Hematopoietic multipotent progenitor cell treated with erythropoietin and hydrocortisone succinate and interleukin-3 and kit ligand, for 17 days (in vitro differentiated cells): ENCODE results near the gene FRMD8.
"Not testable (repeated sequence)": the region's sequence is repeated elsewhere in the genome, so short reads cannot be mapped to it uniquely, and the experiment has no call there.

ENCODE experiments used
- DNase-seq: peaks from one replicate; pipeline ENCODE4 v3.0.0-alpha.2; 2015; ENCODE audit warnings: low spot score

The FRMD8 gene

DNA sequence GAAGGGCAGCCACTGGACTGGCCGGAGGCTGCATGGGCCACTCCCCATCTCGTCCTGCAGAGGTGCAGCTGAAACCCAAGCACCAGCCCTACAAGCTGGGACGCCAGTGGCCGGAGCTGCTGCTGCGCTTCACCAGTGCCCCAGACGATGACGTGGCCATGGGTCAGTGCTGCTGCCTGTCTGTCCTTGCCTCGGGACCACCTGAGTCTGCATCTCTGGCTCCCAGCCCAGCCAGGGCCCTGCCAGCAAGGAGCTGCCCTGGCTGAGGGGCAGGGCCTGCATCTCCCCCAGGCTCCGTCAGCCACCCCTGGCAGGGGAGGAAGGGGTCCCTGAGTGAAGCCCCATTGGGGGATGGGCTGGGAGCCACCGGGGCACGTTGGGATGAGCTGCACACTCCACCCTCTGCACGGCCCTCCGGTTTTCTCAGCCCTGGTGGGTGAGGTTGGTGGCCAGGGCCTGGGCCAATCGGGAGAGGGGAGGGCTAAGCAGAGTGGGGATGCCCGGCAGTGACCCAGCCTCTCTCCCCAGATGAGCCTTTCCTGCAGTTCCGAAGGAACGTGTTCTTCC is 7.2 kb downstream of the FRMD8 start:
- DNase-seq = no peak

DNA sequence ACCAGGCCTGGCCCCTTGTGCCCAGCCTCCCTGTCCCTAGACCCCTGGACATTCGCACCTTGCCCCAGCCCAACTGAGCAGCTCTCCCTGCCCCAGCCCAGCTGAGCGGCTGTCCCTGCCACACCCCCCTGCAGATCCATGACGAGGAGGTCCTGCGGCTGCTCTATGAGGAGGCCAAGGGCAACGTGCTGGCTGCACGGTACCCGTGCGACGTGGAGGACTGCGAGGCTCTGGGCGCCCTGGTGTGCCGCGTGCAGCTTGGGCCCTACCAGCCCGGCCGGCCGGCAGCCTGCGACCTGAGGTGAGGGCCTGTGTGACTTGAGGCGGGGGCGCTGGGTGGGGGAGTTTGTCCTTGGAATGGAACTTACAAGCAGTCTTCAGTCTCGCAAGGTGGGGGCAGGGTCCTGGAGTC is 7.7 kb downstream of the FRMD8 start:
- DNase-seq = no peak

DNA sequence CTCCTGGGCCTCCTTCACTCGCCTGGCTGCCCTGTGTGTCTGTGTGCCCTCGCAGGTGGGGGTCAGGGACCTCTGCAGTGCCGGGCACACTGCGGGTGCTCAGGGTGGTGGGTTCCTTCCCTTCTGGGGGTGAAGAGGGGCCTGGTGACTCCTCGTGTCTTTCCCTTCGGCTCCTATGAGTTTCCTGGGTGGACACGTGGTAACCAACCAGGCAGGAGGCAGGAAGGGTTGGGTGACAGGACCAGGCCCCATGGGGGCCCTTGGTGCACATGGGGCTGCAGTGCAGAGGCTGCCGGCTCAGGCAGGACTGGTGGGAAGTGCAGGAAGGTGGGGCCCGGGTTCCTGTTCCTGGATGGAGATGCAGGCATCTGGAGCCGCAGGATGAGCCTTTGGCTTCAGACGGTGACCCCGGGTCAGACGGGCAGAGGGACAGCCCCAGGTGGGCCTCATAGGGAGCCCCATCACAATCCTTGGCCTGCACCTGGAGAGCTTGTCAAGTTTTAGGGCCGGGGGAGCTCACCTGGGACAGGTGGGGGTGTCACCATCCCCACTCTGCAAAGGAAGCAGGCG is 9.6 kb downstream of the FRMD8 start:
- no peak for DNase-seq

DNA sequence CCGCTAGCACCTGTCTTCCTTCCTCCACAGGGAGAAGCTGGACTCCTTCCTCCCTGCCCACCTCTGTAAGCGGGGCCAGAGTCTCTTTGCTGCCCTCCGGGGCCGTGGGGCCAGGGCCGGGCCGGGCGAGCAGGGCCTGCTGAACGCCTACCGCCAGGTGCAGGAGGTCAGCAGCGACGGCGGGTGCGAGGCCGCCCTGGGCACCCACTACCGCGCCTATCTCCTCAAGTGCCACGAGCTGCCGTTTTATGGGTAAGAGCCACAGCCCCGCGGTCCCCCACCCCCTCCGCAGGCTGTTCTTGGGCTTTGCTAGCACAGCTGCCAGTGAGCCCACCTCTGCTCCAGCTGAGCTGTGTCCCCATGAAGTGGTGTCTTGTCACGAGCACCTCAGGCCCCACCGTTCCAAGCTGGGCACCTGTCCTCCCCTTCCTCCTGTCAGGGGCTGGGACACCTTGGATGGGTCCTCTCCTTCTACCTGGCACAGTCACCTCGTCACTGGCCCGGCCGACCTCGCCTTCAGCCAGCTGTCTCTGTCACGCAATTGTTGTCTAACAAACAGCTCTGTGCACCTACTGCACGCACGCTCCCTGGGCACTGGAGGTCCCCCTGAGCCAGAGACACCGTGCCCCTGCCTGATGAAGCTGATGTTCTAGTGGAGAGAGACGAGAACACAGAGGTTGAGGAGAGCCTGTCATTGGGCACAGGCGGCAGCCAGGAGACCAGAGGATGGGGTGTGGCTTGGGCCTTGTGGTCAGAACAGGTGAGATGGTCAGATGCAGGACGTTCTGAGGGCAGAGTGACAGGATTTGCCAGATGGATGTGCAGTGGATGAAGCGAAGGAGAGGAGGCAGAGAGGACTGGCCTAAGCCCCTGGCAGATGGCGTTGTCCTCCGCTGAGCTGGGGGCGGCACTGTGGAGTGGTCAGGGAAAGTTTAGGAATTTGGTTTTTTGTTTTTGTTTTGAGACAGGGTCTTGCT is 10.6 kb downstream of the FRMD8 start:
- DNase-seq = no peak

DNA sequence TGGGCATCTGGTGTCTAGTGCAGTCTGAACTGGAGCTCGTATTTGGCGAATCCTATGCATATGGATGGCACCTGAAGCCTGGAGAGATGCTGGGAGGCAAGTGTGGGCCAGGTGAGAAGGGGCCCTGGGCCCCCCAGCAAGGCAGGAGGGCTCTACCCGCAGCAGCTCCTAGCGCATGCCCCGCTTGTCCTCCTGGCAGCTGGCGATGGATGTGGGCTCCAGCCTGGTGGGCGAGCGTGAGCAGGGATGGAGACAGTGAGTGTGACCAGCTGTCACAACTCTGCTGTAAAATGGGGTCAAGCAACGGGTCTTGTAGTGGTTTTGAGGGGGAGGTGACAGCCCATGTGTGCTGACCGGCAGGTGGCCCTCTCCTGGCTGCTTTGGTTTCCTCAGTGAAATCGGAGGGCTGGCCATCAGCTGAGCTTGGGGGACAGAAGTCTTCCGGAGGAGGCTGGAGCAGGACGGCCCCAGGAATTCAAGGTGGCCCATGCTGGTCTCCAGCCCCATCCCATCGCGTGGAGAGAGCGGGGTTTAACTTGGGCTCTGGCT is 12.0 kb downstream of the FRMD8 start:
- no peak for DNase-seq

DNA sequence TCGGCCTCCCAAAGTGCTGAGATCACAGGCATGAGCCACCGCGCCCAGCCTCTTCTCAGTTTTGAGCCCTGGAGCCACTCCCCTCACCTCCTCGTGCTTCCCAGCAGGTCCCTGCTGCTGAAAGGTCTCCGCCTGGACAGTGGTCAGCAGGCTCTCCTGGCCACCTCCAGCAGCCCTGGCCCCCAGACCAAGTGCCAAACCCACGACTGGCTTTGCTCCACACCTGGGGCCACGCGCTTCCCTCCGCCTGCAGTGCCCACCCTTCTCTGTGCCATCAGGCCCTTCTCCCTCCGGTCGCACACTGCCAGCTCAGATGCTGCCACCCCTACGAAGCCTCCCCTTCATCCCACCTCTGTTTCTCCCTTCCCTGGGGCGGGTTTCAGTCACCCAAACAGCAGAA is 12.8 kb downstream of the FRMD8 start:
- DNase-seq = no peak

DNA sequence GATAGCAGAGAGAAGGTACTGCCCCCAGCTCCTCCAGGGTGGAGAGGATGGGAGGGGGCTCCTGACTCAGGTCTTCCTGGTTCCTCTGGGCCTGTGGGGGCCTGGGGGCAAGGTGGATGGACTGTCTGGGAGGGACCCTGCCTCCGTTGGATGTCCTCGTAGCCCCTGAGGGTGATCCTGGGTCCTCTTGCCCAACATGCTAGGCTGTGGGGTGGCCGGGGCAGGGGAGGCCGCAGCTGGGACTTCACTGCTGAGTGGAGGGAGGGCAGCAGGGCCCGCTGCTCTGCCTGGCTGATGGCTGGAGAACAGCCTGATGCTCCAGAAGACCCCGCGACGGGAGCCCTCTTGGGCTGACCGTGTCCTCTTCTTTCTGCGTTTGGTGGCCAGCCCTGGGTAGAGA is 13.4 kb downstream of the FRMD8 start:
- DNase-seq = no peak

DNA sequence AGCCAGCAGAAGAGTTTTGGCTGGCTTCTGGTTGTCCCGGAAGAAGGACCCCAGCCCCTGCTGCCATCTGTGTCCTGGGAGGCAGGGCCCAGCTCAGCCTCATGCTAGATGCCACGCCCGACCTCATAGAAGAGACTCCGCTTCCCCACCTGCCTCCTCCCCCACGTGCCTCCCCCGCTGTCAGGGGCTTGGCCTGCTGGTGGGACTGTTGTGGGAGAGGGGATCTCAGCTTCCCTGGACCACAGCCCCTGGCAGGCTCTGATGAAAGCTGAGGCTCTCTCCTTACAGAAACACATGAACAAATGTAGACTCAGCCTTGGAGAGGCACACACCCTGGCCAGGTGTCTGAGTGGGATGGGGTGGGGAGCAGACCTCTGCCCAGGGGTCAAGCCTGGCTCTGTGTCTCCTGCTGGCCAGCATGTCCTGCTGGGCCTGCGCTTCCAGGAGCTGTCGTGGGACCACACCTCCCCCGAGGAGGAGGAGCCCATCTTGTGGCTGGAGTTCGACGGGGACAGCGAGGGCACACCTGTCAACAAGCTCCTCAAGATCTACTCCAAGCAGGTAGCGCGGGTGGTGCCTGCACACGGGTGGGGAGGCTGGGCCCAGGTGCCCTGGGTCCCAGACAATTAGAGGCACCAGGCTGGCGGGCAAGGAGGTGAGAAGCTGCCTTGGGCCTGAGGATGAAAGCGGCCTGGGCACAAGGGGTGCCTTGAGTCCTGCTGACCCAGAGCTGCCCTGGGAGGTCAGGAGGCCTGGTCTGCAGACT is 14.1 kb downstream of the FRMD8 start:
- no peak for DNase-seq

DNA sequence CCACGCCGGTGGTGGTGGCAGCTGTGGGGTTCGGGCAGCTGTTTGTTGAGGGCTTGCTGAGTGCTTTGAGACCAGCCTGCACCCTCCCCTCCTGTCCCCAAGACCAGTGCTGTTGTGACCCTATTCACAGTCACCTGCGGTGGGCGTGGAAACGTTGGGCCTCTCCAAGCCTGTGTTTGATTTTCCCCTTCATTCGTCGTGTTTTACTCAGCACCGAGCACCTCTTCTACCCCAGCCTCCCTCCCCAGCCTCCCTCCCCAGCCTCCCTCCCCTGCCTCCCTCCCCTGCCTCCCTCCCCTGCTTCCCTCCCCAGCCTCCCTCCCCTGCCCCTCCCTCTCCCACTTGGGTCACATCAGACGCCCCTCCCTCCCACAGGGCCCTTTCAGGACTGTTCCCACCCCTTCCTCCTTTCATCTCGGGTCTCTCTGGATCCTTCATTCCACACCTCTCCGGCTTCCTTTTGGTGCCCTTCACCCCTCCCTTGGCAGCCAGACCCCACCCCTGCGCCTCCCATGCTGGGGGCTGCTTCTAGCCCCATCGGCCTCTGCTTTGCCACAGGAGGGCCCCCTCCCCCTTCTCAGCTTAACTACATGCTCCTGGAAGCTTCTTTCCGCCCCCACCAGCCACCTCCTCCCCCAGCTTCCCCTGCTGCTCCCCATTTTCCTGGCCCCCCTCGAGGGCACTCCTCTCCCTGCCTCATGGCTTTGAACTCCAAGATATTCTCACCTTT is 14.8 kb downstream of the FRMD8 start:
- no peak for DNase-seq

DNA sequence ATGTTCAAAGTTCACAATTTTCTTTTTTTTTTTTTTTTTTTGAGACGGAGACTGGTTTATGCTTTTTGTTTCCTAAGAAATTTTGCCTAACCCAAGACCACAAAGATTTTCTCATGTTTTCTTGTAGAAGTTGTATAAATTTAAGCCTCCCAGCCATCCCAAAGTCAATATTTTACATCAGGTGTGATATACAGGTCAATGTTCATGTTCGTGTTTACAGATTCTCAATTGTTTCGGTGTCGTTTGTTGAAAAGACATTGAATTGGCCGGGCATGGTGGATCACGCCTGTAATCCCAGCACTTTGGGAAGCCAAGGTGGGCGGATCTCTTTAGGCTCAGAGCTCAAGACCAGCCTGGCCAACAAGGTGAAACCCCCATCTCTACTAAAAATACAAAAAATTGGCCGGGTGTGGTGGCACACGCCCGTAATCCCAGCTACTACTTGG is 15.4 kb downstream of the FRMD8 start:
- DNase-seq = no peak

DNA sequence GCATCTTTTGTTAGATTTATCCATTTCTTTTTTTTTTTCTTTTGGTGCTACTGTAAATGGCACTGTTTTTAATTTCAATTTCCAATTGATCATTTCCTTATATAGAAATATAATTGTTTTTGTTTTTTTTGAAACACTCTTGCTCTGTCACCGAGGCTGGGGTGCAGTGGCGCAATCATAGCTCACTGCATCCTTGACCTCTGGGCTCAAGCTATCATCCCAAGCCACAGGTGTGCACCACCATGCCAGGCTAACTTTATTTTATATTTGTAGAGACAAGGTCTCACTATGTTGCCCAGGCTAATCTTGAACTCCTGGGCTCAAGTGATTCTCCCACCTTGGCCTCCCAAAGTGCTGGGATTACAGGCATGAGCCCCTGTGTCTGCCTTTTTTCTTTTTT is 16.4 kb downstream of the FRMD8 start:
- no peak for DNase-seq

DNA sequence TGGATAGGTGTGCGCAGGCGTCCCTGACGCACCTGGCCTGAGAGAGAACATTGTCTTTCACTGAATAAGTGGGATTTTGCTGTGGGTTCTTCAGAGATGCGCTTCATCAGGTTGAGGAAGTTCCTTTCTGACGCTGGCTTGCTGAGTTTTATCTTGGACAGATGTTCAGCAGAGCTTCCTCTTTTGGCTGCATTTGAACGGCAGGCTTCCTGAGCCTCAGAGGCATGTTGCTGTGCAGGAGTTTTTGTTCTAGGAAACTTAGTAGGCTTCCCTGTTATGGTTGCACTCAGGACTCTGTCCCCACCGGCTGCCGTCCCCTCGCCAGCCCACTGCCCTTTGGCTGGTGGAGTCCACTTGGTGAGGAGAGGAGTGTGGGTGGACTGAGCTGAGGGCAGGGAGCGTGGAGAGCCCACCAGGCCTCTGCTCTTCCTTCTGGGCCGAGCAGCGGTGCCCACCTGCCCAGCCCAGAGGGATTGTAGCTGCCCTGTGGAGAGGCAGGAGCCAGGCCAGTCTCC is 17.2 kb downstream of the FRMD8 start:
- no peak for DNase-seq

DNA sequence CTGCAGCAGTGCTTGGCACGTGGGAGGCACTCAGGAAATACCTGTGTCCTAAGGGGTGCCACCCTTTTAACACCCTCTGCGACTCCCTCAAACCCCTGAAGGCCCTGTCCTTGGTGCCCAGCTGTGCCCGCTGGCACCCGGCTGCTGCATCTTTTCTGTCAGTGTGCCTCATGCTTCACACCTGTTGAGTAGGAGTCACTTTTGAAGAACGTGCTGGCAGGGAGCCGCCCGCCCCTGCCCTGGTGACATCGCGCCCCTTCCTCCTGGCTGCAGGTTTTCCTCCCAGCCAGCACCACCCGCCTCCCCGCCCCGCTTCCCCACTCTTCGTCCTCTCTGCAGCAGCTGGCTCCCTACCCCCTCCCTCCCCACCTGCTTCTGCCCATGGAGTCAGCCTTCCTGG is 17.8 kb downstream of the FRMD8 start:
- no peak for DNase-seq

DNA sequence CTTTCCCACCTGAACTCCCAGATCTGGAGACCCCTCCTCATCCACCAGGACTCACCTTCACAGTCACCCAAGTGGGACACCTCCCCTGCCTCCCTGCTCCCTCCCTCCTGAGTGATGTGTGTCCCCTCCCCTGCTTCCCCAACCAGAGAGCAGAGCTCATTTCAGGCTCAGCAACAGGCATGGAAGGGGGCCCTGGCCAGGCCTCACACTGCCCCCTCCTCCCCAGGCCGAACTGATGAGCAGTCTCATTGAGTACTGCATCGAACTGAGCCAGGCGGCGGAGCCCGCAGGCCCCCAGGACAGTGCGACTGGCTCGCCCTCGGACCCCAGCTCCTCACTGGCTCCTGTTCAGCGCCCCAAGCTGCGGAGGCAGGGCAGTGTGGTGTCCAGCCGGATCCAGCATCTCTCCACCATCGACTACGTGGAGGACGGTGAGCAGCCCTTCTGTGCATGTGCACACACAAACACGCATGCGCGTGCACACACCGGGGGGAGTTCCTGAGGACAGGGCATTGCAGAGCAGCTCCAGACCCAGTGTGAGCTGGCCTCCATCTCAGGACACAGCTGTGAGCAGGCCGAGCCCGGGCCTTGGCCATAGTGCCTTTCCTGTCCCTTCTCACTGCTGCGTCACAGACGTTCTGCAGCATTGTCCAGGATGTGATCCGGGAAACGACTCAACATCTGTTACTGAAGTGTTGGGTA is 18.4 kb downstream of the FRMD8 start:
- no peak for DNase-seq

DNA sequence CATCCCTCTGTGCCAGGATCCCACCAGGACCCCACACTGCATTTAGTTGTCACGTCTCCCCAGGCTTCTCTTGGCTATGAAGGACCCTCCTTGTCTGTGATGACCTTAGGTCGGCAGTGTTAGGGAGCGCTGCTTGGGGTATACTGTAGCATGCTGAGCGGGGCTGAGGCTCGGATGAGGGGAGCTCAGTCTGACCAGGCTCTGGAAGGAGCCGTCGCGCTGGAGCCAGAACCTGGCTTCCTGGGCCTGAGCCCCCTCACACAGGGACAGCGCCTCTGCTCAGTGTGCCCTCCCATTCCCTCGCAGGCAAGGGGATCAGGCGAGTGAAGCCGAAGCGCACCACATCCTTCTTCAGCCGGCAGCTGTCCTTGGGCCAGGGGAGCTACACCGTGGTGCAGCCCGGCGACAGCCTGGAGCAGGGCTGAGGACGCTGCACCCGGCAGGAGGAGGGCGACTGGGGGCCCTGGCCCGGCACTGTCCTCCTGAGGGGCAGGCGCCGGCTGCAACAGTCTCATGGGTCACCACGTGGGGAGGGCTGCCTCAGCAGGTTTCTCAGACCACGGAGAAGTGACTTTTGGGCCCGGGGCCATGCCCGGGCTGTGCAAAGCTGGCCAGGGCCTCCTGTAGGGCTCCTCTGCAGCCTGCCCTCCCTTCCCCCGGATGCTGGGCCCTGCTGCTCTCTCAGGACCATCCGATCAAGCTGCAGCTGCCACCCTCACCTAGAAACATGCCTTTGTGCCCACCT is 24.7 kb downstream of the FRMD8 start:
- DNase-seq = no peak

DNA sequence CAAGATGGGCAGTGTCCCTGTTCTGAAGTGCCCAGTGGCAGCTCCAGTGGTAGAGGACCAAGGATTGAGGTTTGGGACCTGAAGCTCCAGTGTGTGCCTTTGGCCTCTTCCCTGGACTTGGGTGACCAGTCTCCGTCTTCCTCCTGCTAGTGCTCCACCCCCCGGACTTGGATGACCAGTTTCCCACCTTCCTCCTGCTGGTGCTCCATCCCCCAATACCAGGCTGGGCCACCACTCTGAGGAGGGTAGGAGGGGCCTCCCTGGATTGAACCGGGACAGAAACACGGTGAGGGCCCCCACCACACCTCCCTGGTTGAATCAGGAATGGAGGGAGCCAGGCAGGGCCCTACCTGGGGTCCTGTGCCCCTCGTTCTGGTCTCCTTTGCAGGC is 25.2 kb downstream of the FRMD8 start:
- DNase-seq = no peak

DNA sequence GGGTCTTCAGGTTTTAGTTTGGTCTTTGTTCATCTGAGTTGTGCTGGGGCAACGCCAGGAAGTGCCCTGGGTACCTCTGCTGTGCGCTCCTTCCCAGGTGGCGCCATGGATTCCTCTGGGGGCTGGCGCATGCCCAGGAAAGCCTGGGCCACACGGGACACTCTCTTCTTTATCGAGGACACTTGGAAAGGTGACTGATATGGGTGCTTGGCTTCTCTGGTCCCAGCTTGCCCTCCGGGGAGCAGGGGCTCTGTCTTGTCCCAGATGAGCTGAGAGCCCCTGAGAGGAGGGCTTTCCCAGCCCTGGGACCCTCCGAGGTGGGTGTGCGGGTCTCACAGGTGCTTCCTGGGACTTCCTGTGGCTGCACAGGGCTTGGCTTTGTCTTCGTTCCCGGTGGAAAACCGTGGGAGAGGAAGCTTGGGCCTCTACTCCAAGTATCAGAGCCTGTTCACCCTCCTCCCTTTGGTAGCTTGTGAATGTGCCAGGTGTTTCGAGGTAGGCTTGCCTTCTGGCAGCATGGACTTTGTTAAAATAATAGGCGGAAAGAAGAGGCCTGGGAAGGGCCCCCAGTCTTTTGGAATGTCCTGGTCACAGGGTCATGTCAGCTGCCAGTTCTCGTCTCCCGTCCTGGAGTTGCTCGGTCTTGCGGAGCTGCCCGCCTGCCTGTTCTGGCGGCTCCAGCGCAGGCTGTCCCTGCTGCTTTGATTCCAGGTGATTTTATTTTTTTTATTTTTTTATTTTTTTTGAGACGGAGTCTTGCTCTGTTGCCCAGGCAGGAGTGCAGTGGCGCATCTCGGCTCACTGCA is 26.0 kb downstream of the FRMD8 start:
- no peak for DNase-seq

DNA sequence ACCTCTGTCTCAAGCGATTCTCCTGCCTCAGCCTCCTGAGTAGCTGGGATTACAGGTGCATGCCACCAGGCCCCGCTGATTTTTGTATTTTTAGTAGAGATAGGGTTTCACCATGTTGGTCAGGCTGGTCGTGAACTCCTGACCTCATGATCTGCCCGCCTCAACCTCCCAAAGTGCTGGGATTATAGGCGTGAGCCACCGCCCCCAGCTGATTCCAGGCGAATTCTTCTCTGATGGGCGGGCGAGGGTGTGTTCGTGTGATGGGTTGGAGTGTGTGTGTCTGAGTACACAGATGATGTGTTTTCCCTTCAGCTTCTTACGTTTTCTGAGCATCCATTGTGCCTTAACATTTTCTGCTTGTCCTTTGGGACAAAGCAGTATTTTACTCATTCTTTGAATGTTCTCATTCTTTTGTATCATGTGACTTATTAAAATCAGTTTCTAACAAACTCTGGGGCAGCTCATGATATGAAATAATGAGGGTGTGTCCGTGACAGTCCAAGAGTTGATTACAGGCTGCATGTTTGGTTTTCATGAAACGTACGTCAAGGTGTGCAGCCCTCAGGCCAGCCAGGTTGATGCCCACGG is 26.7 kb downstream of the FRMD8 start:
- not testable (repeated sequence) for DNase-seq
